MCF 10A (cell line): ENCODE measurements around the gene COQ8B. TPM values are rescaled to one million over a fixed set of nuclear protein-coding genes. Genes with fewer than 3 reads are reported as not detected.
A peak's percentile ranks its signal among the peaks of the same experiment; 100 is the strongest.

Experiments used
- BruUV-seq: library from RNA; stranded (reverse); fragments of 400-500 nt; replicated peaks from 2 replicates; lab custom pipeline; 2021; lab: Mats Ljungman, UMichigan
- CTCF ChIA-PET: fragments of 300-600 bp; sonication (Branson Sonifier 250); formaldehyde crosslinking; extraction: SDS; loops from one replicate; lab custom pipeline; 2021; ENCODE audit warnings: antibody characterized with exemption, inconsistent platforms; lab: Yijun Ruan, JAX
- POLR2A ChIA-PET: fragments of 300-600, 350-650 bp; sonication (Branson Sonifier 250); formaldehyde crosslinking; extraction: SDS; loops from one replicate; lab custom pipeline; 2020; ENCODE audit warnings: antibody characterized with exemption, inconsistent platforms; lab: Yijun Ruan, JAX
- DNase-seq: peaks from one replicate; pipeline ENCODE4 v3.0.0-alpha.2; 2018; ENCODE audit not compliant: unreplicated experiment
- H3K27ac Mint-ChIP-seq: one replicate; pipeline ENCODE4 v1.8.0; 2022; ENCODE audit warnings: mild to moderate bottlenecking, low read depth, mixed read lengths; ENCODE audit not compliant: unreplicated experiment
- H3K27me3 Mint-ChIP-seq: one replicate; pipeline ENCODE4 v1.8.0; 2022; ENCODE audit warnings: mixed read lengths; ENCODE audit not compliant: insufficient read depth, unreplicated experiment
- H3K36me3 Mint-ChIP-seq: one replicate; pipeline ENCODE4 v1.8.0; 2022; ENCODE audit warnings: mild to moderate bottlenecking, moderate library complexity, mixed read lengths; ENCODE audit not compliant: insufficient read depth, unreplicated experiment
- H3K4me1 Mint-ChIP-seq: one replicate; pipeline ENCODE4 v1.8.0; 2022; ENCODE audit warnings: mixed read lengths; ENCODE audit not compliant: insufficient read depth, unreplicated experiment
- H3K4me3 Mint-ChIP-seq: one replicate; pipeline ENCODE4 v1.8.0; 2022; ENCODE audit warnings: mild to moderate bottlenecking, moderate library complexity, mixed read lengths; ENCODE audit not compliant: unreplicated experiment
- H3K9me3 Mint-ChIP-seq: one replicate; pipeline ENCODE4 v1.8.0; 2022; ENCODE audit warnings: mixed read lengths; ENCODE audit not compliant: unreplicated experiment
- CTCF ChIP-seq: fragments of 200-600 bp; IDR thresholded peaks from one replicate; pipeline ENCODE4 v1.8.0; 2022; ENCODE audit warnings: antibody characterized with exemption, mild to moderate bottlenecking; ENCODE audit not compliant: unreplicated experiment
- intact Hi-C: fragments of 100-400 bp; cut with micrococcal nuclease; formaldehyde crosslinking; loops from 2 replicates; pipeline ENCODE4 v1.14.1; 2022
- total RNA-seq: library from RNA; stranded (reverse); gene quantifications from 2 replicates; pipeline ENCODE4 v1.2.3, GENCODE V29; 2022

The COQ8B gene
- total RNA-seq, 1 experiment from 2014 or later = 46.7 TPM

- Mint-ChIP-seq H3K27ac (no peak overlapping the region), H3K4me3 (no peak overlapping the region), H3K9me3 (no peaks in the 10 kb centered on the region), H3K4me1 (peaks cover 22% of the 10 kb centered on the region), H3K27me3 (no peaks in the 10 kb centered on the region), H3K36me3 (peaks cover 94% of the 10 kb centered on the region)
- CTCF ChIA-PET = interaction anchor here (0.6 kb wide), 2 partner anchors 498 to 586 kb away, joined by 3 read pairs; no protein-coding TSS in a partner anchor
- POLR2A ChIA-PET = interaction anchor here (0.7 to 1.5 kb wide), 2 partner anchors 12 to 17 kb away, joined by 3 read pairs; no protein-coding TSS in a partner anchor
- intact Hi-C loops = no loop called here
- no peak for TF ChIP-seq CTCF
- no TSS peak for BruUV-seq
- DNase-seq = no peak
Measured at GRCh38 chr19:40726279-40726678, 9.6 kb upstream of the COQ8B start.

GRCh38 chr19:40724855-40725254 lies 8.2 kb upstream of the COQ8B start:
- DNase-seq = no peak
- ChIA-PET CTCF (no interaction called here), POLR2A (interaction anchor here (0.8 to 5.3 kb wide), 4 partner anchors 8 to 53 kb away, joined by 3 to 76 read pairs (median 6); partner anchors contain the start of genes ACTMAP and SNRPA)
- Mint-ChIP-seq H3K36me3 (peaks cover 94% of the 10 kb centered on the region), H3K27me3 (no peaks in the 10 kb centered on the region), H3K4me3 (no peak overlapping the region), H3K4me1 (peaks cover 33% of the 10 kb centered on the region), H3K9me3 (no peaks in the 10 kb centered on the region), H3K27ac (no peak overlapping the region)
- no TSS peak for BruUV-seq
- intact Hi-C loops = no loop called here
- TF ChIP-seq CTCF = no peak

GRCh38 chr19:40724315-40724714 lies 7.6 kb upstream of the COQ8B start:
- Mint-ChIP-seq H3K4me1 (peaks cover 33% of the 10 kb centered on the region), H3K27me3 (no peaks in the 10 kb centered on the region), H3K9me3 (no peaks in the 10 kb centered on the region), H3K36me3 (peaks cover 94% of the 10 kb centered on the region), H3K4me3 (no peak overlapping the region), H3K27ac (no peak overlapping the region)
- intact Hi-C loops = no loop called here
- no peak for DNase-seq
- no peak for TF ChIP-seq CTCF
- ChIA-PET POLR2A (interaction anchor here (0.8 to 5.3 kb wide), 4 partner anchors 8 to 53 kb away, joined by 3 to 76 read pairs (median 6); partner anchors contain the start of genes ACTMAP and SNRPA), CTCF (interaction anchor here (0.8 kb wide), 1 partner anchor 66 kb away, joined by 3 read pairs; no protein-coding TSS in a partner anchor)
- BruUV-seq = no TSS peak

- no TSS peak for BruUV-seq
- ChIA-PET CTCF (interaction anchor here (0.8 to 1.2 kb wide), 2 partner anchors 66 to 96 kb away, joined by 3 read pairs; no protein-coding TSS in a partner anchor), POLR2A (interaction anchor here (0.8 to 5.3 kb wide), 4 partner anchors 9 to 54 kb away, joined by 3 to 76 read pairs (median 6); partner anchors contain the start of genes ACTMAP and SNRPA)
Measured at GRCh38 chr19:40723661-40724254, 7.1 kb upstream of the COQ8B start.

More at GRCh38 chr19:40723661-40724254, 7.1 kb upstream of the COQ8B start:
- intact Hi-C loops = no loop called here
- no peaks in the 10 kb centered on the region for H3K9me3 Mint-ChIP-seq
- peak overlapping the region; percentile 95 for H3K27ac Mint-ChIP-seq
- TF ChIP-seq CTCF = no peak
- peak overlapping the region; percentile 92 for H3K4me3 Mint-ChIP-seq
- DNase-seq = no peak
- peaks cover 94% of the 10 kb centered on the region for H3K36me3 Mint-ChIP-seq
- peaks cover 33% of the 10 kb centered on the region for H3K4me1 Mint-ChIP-seq
- H3K27me3 Mint-ChIP-seq = no peaks in the 10 kb centered on the region
